OCI-LY7 (cell line): ENCODE data around the gene TBX2.

Experiments used
- CTCF ChIP-seq: fragments of 200-600 bp; sonication (generic); conservative IDR thresholded peaks from 2 replicates; pipeline ENCODE4 v1.5.1; 2014; ENCODE audit warnings: mild to moderate bottlenecking, antibody characterized with exemption, low read length, moderate library complexity, mixed read lengths
- EZH2phosphoT487 ChIP-seq: fragments of 200-600 bp; sonication (generic); IDR thresholded peaks from 2 replicates; pipeline ENCODE4 v1.6.1; 2018; ENCODE audit warnings: low read depth, borderline replicate concordance, mild to moderate bottlenecking, mixed run types, antibody characterized with exemption, low read length, moderate library complexity, mixed read lengths

- TF ChIP-seq CTCF (no peak), EZH2phosphoT487 (no peak)
Measured at GRCh38 chr17:61371606-61372005, 28.0 kb upstream of the TBX2 start.
